ENCODE data around the gene WDPCP. TPM values are rescaled to one million over a fixed set of nuclear protein-coding genes. Genes with fewer than 3 reads are reported as not detected.
"Not testable (repeated sequence)": the region's sequence is repeated elsewhere in the genome, so short reads cannot be mapped to it uniquely, and the experiment has no call there.

Gene WDPCP
- polyA plus RNA-seq, 3 donors, result 8.1 to 18.5 (median 14.7) TPM

- no peak for DNase-seq
Observed at GRCh38 chr2:63364866-63365265, 223.4 kb downstream of the WDPCP start.

- not testable (repeated sequence) for DNase-seq
Observed at GRCh38 chr2:63357722-63358121, 230.6 kb downstream of the WDPCP start.

GRCh38 chr2:63347361-63347760, 240.9 kb downstream of the WDPCP start:
- no peak for DNase-seq

GRCh38 chr2:63346411-63346810, 241.9 kb downstream of the WDPCP start:
- DNase-seq, result no peak

GRCh38 chr2:63345285-63345633, 243.0 kb downstream of the WDPCP start:
- DNase-seq, result no peak

GRCh38 chr2:63344575-63345284, 243.5 kb downstream of the WDPCP start:
- DNase-seq, result no peak

GRCh38 chr2:63343397-63344109, 244.7 kb downstream of the WDPCP start:
- no peak for DNase-seq

- no peak for DNase-seq
Observed at GRCh38 chr2:63340443-63340842, 247.8 kb downstream of the WDPCP start.

- DNase-seq, result no peak
Observed at GRCh38 chr2:63334910-63335309, 253.4 kb downstream of the WDPCP start.

GRCh38 chr2:63326473-63326872, 261.8 kb downstream of the WDPCP start:
- DNase-seq, result no peak

GRCh38 chr2:63323662-63324061, 264.6 kb downstream of the WDPCP start:
- DNase-seq, result not testable (repeated sequence)

- DNase-seq, result not testable (repeated sequence)
Observed at GRCh38 chr2:63321973-63322372, 266.3 kb downstream of the WDPCP start.

GRCh38 chr2:63320669-63321068, 267.6 kb downstream of the WDPCP start:
- no peak for DNase-seq

GRCh38 chr2:63310614-63311013, 277.7 kb downstream of the WDPCP start:
- DNase-seq, result no peak

- DNase-seq, result no peak
Observed at GRCh38 chr2:63301481-63301880, 286.8 kb downstream of the WDPCP start.

- DNase-seq, result no peak
Observed at GRCh38 chr2:63300835-63301234, 287.4 kb downstream of the WDPCP start.

- DNase-seq, result no peak
Observed at GRCh38 chr2:63287956-63288355, 300.3 kb downstream of the WDPCP start.

- DNase-seq, result not testable (repeated sequence)
Observed at GRCh38 chr2:63286520-63286919, 301.8 kb downstream of the WDPCP start.

GRCh38 chr2:63283273-63283672, 305.0 kb downstream of the WDPCP start:
- no peak for DNase-seq

GRCh38 chr2:63272560-63272959, 315.7 kb downstream of the WDPCP start:
- no peak for DNase-seq

GRCh38 chr2:63270717-63271116, 317.6 kb downstream of the WDPCP start:
- DNase-seq, result no peak

- no peak for DNase-seq
Observed at GRCh38 chr2:63268946-63269345, 319.3 kb downstream of the WDPCP start.

- DNase-seq, result no peak
Observed at GRCh38 chr2:63261137-63261621, 327.1 kb downstream of the WDPCP start.

GRCh38 chr2:63257473-63257872, 330.8 kb downstream of the WDPCP start:
- DNase-seq, result no peak

Measured in renal pelvis (tissue), 4 donors.